NCI-H1048 (cell line): ENCODE results near the gene MRTFA.
"Not testable (repeated sequence)": the region's sequence is repeated elsewhere in the genome, so short reads cannot be mapped to it uniquely, and the experiment has no call there.

Source experiments
- DNase-seq: peaks from one replicate; lab custom pipeline; 2025; lab: John Stamatoyannopoulos, UW

MRTFA gene

DNA sequence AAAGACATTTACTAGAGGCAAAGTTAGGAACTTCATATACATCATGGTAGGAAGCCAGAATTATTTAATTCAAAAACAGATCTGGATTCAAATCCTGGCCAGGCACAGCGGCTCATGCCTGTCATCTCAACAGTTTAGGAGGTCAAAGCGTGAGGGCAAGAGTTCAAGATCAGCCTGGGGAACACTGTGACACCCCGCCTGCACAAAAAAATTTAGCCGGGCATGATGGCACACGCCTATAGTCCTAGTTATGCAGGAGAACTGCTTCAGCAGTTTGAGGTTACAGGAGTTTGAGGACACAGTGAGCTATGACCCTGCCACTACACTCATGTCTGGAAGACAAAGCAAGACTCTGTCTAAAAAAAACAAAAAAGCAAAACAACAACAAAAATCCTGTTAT, 8.9 kb downstream of the MRTFA start:
- DNase-seq: no peak

DNA sequence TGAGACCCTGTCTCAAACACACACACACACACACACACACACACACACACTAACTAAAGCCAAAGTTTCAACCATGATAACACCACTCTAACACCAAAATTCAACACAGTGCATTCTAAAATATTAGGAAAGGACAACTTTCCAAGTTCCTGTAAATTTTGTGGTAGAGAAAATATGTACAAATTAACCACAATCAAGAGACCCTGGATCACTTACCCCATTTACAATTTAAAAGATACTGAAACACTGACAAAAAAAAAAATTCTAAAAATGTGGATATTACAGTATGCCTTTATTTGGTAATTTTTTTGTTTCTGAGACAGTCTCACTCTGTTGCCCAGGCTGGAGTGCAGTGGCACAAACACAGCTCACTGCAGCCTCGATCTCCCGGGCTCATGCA, 9.7 kb downstream of the MRTFA start:
- no peak for DNase-seq

DNA sequence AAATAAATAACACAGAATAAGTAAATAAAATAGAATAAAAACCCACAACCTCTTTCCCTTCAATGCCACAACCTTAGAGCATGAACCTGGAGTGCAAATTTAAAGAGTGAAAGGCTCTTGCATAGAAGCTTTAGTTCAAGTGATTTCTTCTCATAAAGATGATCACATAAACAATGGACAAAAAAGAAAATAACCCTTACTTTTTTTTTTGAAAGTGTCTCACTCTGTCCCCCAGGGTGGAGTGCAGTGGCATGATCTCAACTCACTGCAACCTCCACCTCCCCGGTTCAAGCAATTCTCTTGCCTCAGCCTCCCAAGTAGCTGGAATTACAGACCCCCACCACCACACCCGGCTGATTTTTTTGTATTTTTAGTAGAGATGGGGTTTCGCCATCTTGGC, 10.7 kb downstream of the MRTFA start:
- not testable (repeated sequence) for DNase-seq

DNA sequence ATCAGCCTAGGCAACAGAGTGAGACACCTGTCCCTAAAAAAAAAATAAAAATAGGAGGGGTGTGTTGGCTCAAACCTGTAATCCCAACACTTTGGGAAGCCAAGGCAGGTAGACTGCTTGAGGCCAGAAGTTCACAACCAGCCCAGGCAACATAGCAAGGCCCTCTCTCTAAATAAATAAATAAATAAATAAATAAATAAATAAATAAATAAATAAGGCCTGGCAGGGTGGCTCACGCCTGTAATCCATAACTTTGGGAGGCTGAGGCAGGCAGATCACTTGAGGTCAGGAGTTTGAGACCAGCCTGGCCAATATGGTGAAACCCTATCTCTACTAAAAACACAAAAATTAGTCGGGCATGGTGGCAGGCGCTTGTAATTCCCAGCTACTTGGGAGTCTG, 11.2 kb downstream of the MRTFA start:
- DNase-seq: not testable (repeated sequence)

DNA sequence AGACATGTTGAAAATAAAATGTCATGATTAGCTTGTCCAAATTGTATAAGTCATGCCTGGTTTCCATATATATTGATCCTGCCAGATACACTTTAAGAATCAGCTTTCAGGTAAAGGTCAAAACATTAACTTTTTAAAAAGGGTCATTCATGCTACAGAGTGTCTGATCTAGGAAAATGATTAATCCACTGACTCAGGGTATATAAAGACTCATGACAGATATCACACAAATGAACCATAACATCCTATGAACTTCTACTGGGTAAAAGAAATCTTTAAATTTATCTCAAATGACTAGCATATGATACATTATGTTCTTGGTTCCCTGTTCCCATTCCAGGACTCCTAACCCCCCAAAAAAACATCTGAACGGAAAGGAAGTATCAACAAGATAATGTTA, 11.7 kb downstream of the MRTFA start:
- no peak for DNase-seq

DNA sequence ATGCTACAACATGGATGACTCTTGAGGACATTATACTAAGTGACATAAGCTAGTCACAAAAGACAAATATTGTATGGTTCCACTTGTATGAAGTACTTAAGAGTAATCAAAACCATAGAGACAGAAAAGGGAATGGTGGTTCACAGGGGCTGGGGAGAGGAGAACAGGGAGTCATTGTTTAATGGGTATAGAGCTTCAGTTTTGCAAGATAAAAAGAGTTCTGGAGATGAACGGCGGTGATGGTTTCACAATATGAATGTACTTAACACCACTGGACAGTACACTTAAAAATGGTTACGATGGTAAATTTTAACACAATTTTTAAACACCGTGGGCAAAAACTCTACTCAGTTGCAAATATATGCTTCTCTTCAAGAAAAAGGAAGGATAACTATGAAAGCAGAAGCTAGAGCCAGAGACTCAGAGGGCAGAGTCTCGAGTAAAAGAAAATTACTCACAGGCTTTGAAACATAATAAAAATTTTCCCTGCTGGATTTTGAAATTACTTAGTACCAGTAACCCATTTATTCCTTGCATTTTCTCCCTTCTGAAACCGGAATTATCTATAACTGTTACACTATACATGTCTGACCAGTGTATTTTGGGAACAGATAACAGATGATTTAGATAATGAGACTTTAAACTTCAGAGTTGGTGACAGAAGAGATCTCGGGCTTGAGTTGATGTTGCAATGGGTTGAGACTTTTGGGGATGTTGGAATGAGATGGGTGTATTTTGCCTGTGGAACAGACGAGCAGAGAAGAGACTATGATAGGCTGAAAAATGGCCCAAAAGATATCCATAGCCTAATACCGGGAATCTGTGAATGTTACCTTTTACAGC, 15.0 kb downstream of the MRTFA start:
- DNase-seq: no peak

DNA sequence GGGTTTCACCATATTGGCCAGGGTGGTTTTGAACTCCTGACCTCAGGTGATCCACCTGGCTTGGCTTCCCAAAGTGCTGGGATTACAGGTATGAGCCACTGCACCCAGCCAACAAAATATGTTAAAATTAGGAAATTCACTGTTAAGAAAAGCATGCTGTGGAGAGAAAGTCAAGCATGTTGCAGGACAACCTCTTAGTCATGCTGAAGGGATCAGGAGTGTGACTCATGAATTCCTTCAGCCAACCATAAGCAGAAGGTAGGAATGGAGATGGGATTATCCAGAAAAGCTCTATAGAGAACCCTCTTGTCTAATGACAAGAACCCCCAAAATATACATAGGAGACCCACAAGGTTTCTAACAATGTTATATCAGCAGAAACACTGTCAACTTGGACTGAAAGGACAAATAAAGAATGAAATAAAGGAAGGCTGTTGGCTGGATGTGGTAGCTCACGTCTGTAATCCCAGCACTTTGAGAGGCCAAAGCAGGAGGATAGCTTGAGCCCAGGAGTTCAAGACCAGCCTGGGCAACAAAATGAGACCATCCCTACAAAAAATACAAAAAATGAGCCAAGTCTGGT, 16.0 kb downstream of the MRTFA start:
- DNase-seq: no peak

DNA sequence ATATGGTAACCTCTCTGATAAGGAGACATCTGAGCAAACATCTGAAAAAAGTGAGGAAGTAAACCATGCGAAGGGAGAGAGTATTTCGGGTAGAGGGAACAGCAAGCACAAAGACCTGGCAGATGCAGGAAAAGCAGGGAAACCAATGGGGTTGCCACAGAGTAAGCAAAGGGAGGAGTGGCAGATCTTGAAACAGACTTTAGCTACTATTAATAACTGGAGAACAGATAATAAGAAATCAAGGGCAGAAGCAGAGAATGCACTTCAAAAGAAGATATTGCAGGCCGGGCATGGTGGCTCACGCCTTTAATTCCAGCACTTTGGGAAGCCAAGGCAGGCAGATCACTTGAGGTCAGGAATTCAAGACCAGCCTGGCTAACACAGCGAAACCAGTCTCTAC, 18.1 kb downstream of the MRTFA start:
- DNase-seq: no peak

DNA sequence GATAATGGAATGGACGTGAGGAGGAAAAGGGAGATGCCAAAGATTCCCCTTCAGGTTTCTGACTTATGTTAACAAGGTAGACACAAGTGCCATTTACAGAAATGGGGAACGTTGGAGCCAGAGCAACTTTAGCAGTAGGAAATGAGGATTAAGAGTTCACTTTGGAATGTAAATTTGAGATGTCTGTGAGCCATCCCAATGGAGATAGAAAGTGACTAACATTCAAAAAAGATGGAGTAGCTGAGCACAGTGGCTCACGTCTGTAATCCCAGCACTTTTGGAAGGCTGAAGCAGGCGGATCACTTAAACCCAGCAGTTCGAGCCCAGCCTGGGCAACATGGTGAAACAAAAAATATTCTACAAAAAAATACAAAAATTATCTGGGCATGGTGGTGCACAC, 19.9 kb downstream of the MRTFA start:
- no peak for DNase-seq

DNA sequence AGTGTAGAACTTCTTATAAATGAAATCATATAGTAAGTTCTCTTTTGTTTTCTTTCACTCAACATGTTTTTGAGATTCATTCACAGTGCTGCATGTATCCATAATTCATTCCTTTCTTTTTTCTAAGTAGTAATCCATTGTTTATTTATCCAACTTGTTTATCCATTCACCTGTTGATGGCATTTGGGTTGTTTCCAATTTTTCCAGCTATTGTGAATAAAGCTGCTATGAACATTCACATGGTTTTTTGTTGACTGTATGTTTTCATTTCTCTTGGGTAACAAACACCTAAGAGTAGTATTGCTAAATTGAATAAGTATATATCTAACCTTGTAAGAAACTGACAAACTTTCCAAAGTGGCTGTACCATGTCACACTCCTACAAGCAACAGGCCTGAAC, 23.5 kb downstream of the MRTFA start:
- no peak for DNase-seq

DNA sequence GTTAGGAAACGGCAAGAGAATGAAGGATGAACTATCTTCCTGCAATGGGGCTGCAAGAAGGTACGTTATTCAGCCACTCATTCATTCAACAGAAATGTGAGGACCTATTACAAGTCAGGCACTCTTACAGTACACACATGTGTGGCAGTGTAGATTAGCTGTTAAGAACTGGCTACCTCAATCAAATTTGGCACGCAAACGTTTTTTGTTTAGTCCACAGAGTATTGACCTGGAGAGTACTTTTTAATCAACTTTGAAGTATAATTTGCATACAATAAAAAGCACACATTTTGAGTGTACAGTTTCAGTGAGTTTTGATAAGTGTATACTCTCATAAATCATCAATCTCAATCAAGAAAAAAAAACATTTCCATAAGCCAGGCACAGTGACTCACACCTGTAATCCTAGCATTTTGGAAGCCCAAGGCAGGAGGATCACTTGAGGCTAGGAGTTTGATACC, 24.2 kb downstream of the MRTFA start:
- no peak for DNase-seq

DNA sequence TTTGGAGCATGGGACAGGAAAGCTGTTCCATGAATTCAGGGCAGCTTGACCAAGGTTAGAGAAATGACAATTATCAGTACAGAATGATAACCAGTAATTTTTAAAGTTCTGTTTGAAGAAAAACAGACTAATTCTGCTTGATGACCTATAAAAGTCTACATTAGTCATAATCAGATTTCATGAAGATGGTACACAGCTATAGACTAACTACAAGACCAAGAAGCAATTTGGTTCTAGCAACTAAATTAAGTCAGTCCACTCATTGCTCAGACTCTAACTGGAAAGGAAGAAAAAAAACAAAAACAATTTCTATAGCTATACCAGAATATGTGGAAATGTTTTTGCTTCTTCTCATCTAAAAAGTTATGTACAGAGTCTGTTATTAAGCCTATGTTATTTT, 24.9 kb downstream of the MRTFA start:
- DNase-seq: no peak

DNA sequence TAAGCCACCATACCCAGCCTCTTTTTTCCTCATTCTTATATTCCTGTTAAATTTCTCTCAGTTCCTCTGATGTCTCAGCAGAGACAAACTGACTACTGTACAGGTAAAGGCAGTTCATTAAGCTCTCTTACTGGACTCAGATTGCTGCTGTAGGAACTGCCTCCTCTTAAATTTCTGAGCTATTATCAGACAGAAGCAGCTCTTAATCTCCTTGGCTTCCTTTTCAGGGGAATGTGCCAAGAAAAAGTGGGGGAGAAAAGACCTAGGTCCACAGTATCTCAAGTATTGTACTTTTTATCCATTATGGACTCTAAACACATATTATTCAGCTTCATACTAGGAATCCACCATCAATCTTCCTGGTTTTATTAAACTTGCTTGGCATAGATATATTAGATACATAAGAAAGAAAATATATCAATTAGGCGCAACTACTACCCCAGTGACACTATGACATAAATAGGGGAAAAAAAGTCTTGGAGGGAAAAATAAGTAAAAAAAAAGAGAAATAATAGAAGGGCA, 26.1 kb downstream of the MRTFA start:
- DNase-seq: no peak

DNA sequence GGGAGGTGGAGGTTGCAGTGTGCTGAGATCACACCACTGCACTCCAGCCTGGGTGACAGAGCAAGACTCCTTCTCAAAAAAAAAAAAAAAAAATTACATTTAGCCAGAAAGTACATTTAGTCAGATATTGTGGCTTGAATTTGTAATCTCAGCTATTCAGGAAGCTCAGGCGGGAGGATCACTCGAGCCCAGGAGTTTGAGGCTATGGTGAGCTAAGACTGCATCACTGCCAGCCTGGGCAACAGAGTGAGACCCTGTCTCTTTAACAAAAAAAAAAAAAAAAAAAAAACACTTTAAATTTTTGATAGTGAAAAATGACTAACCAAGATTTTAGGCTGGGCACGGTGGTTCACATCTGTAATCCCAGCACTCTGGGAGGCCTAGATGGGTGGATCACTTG, 27.3 kb downstream of the MRTFA start:
- DNase-seq: no peak

DNA sequence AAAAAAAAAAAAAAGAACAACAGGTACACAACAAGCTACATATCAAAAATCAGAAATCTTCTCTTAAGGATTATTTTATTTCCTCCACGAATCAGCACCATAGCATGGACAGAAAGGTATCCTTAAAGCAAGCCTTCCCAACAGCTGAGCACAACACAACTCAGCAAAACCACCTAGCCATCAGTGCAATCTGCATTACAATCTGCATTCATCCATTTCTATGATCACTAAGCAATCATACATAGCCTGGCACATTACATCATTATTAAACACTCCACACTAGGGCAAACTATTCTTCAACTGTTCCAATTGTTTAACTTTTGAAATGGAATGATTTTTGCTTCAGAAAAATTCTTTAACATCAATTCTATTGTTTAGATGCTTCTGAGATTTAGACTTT, 29.0 kb downstream of the MRTFA start:
- DNase-seq: no peak

DNA sequence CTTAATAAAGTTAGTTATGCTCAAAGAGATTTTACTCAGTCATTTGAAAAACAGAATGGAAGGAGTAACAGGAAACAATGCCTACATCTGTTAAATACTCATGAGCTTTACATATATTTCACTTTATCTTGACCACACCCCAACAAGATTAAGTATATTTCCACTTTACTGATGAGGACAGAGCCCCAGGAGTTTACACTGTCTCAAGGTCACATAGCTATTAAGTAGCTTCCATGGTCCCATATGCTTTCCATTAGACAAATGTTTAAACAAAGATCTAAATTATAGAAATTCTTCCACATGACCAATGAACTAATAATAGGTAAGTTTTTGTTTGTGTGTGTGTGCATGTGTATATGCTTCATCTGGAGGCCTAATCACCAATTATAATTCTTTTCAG, 30.2 kb downstream of the MRTFA start:
- no peak for DNase-seq

DNA sequence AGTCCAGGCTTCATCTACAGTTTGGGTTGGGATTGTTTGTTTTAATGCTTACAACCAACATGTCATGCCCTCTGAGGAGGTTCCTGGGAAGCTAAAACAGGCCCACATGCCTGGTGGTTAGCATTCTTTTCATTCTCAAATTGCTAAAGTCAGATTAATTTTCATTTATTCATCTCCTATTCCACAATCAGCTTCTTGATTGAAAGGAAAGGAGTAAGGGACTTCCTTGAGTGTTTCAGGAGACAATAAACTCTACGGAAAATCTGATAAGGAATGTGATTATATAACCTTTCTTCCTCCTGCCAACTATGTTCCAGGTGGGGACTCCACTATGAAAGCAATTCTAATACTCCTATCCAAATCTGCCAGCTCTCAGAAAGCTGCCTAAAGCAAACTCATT, 30.8 kb downstream of the MRTFA start:
- DNase-seq: no peak

DNA sequence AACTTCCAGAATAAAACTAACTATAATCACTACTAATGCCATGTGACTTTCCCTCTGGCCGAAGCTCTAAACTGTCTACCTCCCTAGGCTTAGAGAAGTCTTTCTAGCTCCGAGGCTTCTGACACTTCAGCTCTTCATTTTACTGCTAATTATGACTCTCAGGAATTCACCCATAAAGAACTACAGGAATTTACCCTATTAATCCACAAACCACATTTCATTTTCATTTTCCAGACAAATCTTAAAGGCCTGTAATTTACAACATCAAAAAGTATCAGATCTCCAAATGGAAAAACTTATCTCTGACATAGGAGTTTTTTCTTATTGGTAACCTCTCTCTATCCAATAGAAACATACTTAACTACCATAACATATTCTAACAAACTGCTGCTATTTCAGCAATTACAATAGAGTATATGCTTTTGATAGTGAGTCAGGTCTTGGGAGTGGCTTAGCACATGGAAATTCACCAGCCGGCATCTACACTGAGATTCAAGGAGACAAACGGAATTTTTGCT, 33.4 kb downstream of the MRTFA start:
- no peak for DNase-seq

DNA sequence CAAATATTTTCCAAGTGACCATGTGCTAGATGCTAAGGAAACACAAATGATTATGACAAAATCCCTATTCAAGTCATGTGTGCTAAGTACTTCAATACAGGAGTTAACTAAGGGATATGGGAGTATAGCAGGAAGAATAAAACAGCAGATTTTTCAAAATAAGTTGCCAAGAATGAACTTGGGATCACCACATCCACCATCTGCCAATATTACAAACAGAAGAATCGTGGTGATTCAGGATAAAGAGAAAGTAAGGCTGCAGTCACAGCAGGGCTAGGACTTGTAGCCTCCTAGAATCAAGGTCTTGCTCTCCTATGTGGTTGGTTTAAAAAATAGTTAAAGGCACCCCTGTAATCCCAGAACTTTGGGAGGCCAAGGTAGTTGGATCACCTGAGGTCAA, 34.3 kb downstream of the MRTFA start:
- DNase-seq: no peak

DNA sequence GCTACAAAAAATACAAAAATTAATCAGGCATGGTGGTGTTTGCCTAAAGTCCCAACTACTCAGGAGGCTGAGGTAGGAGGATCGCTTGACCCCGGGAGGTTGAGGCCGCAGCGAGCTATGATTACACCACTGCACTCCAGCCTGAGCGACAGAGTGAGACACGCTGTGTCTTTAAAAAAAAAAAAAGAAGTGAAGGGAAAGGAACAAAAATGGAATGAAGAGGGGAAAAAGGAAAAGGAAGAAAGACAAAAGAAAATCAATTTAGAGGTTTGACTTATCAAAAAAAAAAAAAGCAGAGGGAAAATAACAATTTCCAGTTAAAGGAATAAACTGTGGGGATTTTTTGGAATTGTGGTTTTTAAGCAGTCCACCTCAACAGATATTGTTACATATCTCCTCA, 36.8 kb downstream of the MRTFA start:
- DNase-seq: no peak

DNA sequence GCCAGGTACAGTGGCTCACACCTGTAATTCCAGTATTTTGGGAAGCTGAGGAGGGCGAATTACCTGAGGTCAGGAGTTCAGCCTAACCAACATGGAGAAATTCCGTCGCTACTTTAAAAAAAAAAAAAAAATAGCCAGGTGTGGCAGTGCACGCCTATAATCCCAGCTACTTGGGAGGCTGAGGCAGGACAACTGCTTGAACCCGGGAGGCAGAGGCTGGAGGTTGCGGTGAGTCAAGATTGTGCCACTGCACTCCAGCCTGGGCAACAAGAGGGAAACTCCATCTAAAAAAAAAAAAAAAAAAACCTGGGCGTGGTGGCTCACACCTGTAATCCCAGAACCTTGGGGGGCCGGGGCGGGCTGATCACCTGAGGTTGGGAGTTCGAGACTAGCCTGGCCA, 37.8 kb downstream of the MRTFA start:
- DNase-seq: not testable (repeated sequence)

DNA sequence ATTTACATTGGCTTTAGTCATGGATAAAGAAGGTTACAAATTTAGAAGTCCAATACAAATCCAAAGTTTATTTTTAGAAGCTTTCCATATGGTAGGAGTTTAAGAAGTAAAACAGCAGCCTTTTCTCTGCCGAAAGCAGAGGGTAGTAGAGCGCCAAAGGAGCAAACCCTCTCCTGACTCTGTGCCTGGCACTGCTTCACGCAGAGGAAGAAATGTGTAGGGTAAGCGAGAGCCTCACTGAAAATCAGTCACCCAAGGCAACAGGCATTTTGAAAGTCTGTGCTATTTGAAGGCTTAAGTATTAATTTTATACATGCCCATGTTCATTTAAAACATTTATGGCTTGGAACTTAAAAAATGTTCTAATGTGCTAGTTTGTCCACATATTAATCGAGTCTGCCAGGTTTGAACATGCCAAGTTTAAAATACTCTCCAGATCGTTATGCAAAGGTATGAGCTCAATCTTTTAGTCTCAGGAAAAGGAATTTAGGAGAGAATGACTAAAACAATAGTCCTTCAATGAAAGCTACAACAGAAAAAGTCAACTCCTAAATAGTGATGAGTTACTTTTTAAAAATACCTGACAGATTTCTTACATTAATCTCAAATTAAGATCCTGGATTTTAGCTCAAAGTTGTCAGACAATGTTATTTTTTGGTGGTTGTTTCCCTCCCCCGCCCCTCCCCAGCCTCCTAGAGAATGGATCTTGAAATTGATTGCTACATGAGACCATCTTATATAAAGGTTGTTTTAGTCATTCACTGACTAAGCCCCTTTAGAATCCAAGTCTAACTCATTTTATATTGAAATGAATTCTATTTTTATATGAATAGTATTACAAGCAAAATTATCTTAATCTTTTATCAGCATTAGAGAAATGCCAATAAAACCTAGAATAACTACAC, 38.7 kb downstream of the MRTFA start:
- DNase-seq: no peak
